H1 (cell line): ENCODE results near the gene CHRM1. TPM values are rescaled to one million over a fixed set of nuclear protein-coding genes. Genes with fewer than 3 reads are reported as not detected.

Source experiments
- BACH1 ChIP-seq: IDR thresholded peaks from 2 replicates; pipeline ENCODE4 v1.6.1; 2012; ENCODE audit warnings: low read length, improper control_type of control experiment
- EP300 ChIP-seq, 2 experiments: IDR thresholded peaks; 1 replicate in 1 of 2; 2 replicates in 1 of 2; pipeline ENCODE4 v1.6.1; 2011 to 2012; ENCODE audit warnings: low read depth in 2 of 2, low read length in 2 of 2, mild to moderate bottlenecking in 2 of 2, borderline replicate concordance in 1 of 2, inconsistent platforms in 1 of 2, moderate library complexity in 1 of 2
- GTF2F1 ChIP-seq: IDR thresholded peaks from 2 replicates; pipeline ENCODE4 v1.6.1; 2012; ENCODE audit warnings: low read depth, low read length, improper control_type of control experiment, borderline replicate concordance
- HDAC6 ChIP-seq: IDR thresholded peaks from one replicate; pipeline ENCODE4 v1.7.1; 2012; ENCODE audit warnings: low read depth, mild to moderate bottlenecking, inconsistent platforms, low read length, moderate library complexity
- JUND ChIP-seq: IDR thresholded peaks from 2 replicates; pipeline ENCODE4 v1.6.1; 2011; ENCODE audit warnings: mild to moderate bottlenecking, improper control_type of control experiment, low read length
- KDM4A ChIP-seq: IDR thresholded peaks from one replicate; pipeline ENCODE4 v1.7.1; 2012; ENCODE audit warnings: low read depth, mild to moderate bottlenecking, moderate library complexity, low read length, inconsistent platforms; ENCODE audit not compliant: severe bottlenecking
- MAX ChIP-seq: IDR thresholded peaks from 2 replicates; pipeline ENCODE4 v1.6.1; 2012; ENCODE audit warnings: inconsistent platforms
- POLR2AphosphoS5 ChIP-seq: IDR thresholded peaks from 2 replicates; pipeline ENCODE4 v1.6.1; 2011; ENCODE audit warnings: low read depth, low read length
- SIN3A ChIP-seq, 2 experiments: IDR thresholded peaks in 1 of 2; conservative IDR thresholded peaks in 1 of 2; 2 replicates each; pipeline ENCODE4 v1.6.1; 2011 to 2012; ENCODE audit warnings: low read length in 2 of 2, improper control_type of control experiment in 1 of 2, low read depth in 1 of 2, mild to moderate bottlenecking in 1 of 2
- SIRT6 ChIP-seq: IDR thresholded peaks from one replicate; pipeline ENCODE4 v1.7.1; 2012; ENCODE audit warnings: low read length, inconsistent platforms
- SP4 ChIP-seq: IDR thresholded peaks from 2 replicates; pipeline ENCODE4 v1.6.1; 2012; ENCODE audit warnings: low read length, inconsistent platforms
- TCF12 ChIP-seq: IDR thresholded peaks from 2 replicates; pipeline ENCODE4 v1.6.1; 2011; ENCODE audit warnings: low read depth, mild to moderate bottlenecking, low read length
- TEAD4 ChIP-seq: IDR thresholded peaks from 2 replicates; pipeline ENCODE4 v1.6.1; 2012; ENCODE audit warnings: low read depth, low read length, inconsistent platforms, mixed read lengths
- YY1 ChIP-seq: IDR thresholded peaks from 2 replicates; pipeline ENCODE4 v1.6.1; 2011; ENCODE audit warnings: low read depth, mild to moderate bottlenecking, low read length
- polyA plus RNA-seq, 7 experiments: library from polyadenylated mRNA; depleted of rRNA in 3 of 7; stranded (reverse) in 5 of 7; unstranded in 2 of 7; fragments of >200 nt in 5 of 7; fragments of 200-250 nt in 2 of 7; gene quantifications; 1 replicate in 5 of 7; 2 replicates in 1 of 7; 4 replicates in 1 of 7; pipeline versions ENCODE4 v1.2.1 to v1.2.3, GENCODE V29; 2011 to 2013; ENCODE audit warnings: missing spikeins in 2 of 7, mixed read lengths in 2 of 7
- total RNA-seq: library from RNA; stranded (reverse); fragmentation: NEBNext Ultra II Directional; extraction: Animal tissue kit (Norgen Biotek cat#: 25700); gene quantifications from 2 replicates; pipeline ENCODE4 v1.2.1, GENCODE V29; 2021
- TF ChIP-seq, protein P1 (sequence below): IDR thresholded peaks from 2 replicates; pipeline ENCODE4 v1.6.1; 2012; ENCODE audit warnings: inconsistent platforms

Gene CHRM1
- total and polyA plus RNA-seq, 2 of the 8 experiments (the other 6 are each of a cell fraction or from before 2014, with no cell fraction given) = 0.08 TPM; not detected in 1

- TF ChIP-seq, protein P1, sequence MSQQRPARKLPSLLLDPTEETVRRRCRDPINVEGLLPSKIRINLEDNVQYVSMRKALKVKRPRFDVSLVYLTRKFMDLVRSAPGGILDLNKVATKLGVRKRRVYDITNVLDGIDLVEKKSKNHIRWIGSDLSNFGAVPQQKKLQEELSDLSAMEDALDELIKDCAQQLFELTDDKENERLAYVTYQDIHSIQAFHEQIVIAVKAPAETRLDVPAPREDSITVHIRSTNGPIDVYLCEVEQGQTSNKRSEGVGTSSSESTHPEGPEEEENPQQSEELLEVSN = peak; percentile 87; the same call in 1 of the 2 replicates
- TF ChIP-seq TEAD4 (0 out of 2 replicates have a peak, but pooled peaks have one; percentile 7), POLR2AphosphoS5 (no peak), BACH1 (no peak), KDM4A (no peak), EP300 (IDR thresholded peaks at IDR 0.05; ENCODE audit: borderline replicate concordance in 1 of 2, low read depth in 2 of 2, low read length in 2 of 2) (no peak), SIN3A (conservative IDR thresholded peaks at IDR 0.05 in 1 of 2, IDR thresholded peaks at IDR 0.05 in 1 of 2; ENCODE audit: low read depth in 1 of 2, low read length in 2 of 2) (0 out of 4 replicates have a peak, but pooled peaks of 1 of the 2 experiments have one; percentile 27), JUND (no peak), YY1 (no peak), TCF12 (no peak), HDAC6 (no peak), SIRT6 (no peak), MAX (peak; percentile 31; the same call in 1 of the 2 replicates), GTF2F1 (no peak), SP4 (no peak)
These were observed 15.1 kb downstream of the CHRM1 start (continued) for GRCh38 chr11:62905927-62906531.
